Middle frontal gyrus (tissue), 1 donor: ENCODE data around the gene CALY.

ENCODE experiments used
- DNase-seq: peaks from one replicate; pipeline ENCODE4 v3.0.0-alpha.2; 2015; ENCODE audit warnings: low spot score; ENCODE audit errors: extremely low spot score

The CALY gene

DNA sequence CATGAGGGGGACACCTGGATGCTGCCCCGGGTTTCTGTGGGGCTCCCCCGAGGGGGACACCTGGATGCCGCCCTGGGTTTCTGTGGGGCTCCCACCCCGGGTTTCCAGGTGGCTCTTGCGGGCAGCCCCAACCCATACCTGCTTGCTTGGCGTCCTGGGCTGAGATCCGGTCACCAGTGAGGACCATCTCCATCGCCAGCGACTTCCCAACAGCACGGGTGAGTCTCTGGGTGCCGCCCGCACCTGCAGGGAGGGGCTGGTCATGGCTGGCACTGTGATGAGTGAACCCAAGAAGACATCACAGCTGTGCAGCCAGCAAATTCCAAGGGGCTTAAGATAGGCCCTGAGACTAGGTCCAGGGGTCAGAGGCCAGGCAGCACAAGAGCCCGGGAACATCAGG is 30.1 kb upstream of the CALY start:
- no peak for DNase-seq

DNA sequence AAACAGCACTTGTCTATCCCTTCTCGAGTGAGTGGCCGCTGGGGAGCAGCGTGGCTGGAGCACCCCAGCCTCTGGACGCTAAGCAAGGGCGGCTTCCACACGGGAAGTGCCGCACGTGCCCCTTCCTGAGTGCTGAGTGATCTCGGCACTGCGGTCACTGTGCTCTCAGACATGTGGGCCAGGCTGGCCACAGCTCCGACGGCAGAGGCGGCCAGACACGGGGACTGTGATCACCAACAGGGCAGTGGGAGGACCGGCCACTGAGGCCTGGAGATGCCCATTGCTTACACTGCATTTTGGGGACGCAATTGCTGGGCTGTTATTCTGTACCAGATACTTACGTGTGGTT is 29.4 kb upstream of the CALY start:
- DNase-seq, result no peak

DNA sequence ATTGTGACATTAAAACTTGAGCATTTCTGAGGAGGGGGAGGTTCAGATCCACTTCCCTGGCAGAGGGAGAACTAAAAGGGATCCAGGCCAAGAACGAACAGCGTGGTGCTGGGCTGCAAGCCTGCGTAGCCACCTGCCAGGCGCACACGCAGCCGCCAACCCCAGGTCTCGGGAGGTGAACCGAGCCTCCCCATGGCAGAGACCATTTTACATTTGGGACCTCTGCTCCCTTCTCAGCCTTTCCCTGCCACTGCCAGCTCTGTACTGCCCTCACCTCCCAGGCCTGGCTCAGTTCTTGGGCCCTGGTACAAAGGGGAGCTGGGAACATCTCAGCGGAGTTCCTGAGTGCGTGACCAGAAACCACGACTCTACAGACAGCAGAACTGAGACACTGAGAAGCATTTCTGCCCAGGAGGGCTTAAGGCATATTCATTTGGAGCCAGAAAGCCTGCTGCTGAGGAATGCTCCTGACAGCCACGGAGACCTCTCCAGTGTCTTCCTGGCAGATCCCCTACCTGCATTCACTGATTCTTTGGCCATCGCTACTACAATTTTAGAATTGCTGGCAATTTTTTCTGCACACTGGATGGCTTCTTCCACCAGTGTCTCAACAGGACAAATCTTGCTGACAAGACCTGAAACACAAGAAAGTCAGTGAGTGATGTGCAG is 28.9 kb upstream of the CALY start:
- no peak for DNase-seq

DNA sequence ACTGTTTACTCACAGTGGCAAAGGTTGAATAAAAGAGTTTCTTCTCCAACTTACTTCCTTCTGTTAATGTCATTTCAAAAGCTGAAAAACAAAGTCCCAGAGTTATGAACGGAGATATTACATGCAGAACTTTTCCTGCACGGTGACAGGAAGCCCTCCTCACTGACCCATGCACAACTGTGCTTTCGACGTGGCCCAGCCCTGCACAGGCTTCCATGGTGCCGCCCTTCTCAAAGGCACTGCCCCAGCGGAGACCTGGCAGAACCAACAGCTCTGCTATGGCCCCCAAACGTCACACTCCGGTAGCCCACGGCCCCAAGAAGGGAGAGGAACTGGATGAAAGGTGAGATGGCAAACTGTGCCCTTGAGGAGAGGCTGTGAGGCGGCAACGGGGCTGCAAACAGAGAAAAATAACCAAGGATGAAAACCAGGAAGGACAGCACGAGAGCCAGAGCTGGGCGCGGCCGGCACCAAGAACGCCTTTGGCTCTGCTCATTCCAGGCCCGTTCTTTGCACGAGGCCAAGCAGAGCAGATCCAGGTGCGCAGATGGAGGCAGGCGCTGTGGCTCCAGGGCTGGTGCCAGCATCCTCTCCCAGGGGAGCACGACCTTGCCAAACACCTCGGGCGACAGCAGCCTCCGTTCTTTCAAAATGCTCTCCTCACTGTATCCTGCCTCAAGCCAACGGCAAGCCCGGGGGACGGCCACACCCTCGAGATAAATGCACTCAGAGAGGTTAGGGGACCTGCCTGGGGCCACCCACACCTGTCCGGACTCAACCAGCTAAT is 28.1 kb upstream of the CALY start:
- no peak for DNase-seq

DNA sequence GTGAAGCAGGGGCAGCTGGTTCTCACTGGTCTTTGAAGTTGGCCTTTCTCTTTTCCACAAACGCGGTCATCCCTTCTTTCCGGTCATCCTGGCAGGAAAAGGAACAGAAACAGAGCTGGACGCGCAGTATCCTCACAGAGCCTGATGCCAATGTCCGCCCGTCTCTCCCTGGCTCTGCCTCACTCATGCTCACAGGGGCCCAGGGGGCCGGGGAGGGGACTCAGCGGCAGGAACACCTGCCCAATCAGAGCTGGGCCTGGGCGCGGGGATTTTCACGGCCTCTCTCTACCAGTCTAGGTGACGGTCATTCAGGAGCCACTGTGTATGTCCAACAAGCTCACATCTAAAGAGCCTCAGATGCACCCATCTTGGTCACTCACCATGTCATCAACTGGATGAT is 26.1 kb upstream of the CALY start:
- no peak for DNase-seq

DNA sequence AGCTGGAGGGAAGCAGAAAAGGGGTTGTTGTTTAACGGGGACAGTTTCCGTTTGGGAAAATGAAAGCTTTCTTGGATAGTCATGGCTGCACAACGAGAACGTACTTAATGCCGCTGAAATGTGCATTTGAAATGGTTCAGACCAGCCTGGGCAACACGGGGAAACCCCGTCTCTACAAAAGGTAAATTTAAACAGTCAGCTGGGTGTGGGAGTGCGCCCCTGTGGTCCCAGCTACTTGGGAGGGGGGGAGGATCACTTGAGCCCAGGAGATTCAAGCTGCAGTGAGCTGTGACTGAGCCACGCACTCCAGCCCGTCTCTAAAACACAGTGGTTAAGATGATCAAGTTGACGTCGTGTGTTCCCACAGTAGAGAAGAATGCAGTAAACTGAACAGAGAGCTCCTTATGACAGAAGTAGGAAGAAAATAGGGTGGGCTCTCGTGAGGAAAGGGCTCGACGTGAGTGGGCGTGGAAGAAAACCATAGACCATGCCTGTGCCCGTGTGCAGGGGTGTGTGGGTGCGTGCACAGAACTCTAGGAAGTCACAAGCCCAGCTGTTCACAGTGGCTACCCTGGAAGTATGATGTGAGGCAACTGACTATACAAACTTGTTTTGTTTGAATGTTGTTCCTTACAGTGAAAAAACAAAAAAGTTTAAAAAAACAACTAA is 25.2 kb upstream of the CALY start:
- DNase-seq, result no peak

DNA sequence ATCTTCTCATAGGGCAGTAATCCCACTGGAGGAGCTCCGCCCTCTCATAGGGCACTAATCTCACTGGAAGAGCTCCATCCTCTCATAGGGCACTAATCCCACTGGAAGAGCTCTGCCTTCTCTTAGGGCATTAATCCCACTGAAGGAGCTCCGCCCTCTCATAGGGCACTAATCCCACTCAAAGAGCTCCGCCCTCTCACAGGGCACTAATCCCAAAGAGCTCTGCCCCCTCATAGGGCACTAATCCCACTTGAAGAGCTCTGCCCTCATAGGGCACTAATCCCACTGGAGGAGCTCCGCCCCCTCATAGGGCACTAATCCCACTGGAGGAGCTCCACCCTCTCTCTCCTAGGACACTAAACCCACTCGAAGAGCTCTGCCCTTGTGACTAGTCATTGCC is 24.5 kb upstream of the CALY start:
- DNase-seq, result no peak

DNA sequence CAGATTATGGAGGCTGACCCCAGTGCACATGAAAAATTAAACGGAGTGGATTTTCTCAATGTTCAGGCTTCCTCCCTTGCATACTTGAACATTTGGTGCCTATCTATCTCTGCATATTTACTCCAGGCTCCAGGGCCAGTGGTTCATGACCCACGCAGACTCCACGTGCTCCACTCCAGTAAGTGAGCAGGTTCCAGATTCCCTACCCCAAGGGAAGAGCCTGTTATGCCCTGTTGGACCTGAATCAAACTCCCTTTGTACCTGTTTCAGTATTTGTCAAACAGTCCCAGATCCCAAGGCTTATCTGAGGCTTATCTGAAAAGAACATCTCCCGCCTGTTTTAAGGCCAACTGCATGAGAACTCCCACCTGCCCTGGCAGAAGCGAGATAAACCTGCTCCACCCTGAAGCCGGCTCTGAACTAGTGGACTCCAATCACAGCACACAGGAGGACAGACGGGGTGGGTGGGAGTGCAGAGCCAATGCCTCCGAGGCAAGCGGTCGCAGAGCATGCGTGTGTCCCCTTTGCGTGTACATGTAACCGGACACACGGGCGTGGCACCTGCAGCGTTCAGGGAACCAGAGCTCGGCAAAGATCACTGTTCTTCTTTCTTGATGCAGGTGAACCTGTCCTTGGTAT is 23.4 kb upstream of the CALY start:
- DNase-seq, result no peak

DNA sequence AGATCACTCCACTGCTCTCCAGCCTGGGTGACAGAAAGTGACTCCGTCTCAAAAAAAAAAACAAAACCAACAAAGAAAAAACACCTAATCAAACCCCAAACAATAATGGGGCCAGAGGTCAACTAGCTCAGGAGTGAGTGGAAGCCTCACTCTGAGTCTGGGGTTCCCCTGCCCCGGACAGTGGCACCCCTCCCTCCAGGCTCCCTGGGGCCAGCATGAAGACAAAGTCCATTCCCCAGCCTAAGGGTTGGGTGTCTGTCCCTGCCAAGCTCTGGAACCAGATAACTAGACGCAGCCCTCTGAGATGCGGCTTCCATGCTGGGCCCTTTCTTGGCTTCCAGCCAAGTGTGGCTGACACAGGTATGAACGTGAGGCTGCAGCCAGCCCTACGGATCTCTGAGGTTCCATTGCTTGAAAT is 22.9 kb upstream of the CALY start:
- no peak for DNase-seq

DNA sequence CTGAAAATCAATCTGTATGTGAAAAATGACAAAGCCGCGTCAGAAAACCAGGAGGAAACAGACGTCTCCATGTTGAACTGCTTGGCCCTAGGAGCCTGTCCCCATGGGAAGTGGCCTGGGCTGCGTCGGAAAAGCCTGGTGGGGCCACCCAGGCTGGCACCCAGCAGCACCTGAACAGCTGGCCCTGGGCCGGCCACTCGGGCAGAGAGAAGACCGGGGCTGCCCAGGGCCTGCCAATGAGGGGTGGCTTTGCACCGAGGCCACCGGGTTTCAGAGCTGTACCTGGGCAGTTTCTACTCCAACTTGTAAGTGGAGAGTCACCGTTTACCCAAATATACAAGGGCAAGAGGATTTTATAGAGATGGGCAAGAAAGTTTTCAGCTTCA is 22.2 kb upstream of the CALY start:
- no peak for DNase-seq

DNA sequence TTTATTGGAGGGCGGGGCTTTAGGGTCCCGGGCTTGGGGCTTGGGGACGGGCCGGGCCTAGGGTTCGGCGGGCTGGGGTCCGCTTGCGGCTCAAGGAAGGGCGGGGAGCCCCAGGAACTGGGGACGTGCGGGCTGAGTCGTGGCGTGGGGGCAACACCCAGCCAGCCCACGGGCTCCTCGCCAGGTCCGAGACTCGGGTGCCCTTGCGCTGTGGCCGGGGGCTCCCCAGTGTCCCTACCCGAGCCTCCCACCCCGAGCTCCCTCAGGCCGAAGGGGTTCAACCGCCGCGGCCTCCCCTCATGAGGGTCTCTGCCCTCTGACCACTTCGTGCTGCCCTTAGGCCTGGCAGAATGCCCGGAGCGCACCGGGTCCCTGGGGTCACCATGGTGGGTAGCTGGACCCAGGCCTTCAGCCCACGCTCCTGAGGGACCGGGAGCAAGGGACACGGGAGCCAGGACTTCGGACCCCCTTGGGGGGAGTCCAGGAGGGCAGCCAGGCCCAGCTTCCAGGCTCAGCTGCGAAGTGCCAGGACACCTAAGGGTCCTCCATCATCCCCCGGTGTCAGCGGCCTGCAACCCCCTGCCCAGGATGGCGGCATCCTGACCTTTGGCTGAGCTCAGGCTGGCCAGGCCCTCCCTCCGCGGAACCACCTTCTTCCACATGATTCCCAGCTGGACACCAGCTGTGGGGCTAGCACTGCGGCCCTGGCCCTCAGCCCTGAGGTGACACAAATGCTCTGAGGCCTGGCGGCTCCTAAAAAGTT is 21.6 kb upstream of the CALY start:
- no peak for DNase-seq

DNA sequence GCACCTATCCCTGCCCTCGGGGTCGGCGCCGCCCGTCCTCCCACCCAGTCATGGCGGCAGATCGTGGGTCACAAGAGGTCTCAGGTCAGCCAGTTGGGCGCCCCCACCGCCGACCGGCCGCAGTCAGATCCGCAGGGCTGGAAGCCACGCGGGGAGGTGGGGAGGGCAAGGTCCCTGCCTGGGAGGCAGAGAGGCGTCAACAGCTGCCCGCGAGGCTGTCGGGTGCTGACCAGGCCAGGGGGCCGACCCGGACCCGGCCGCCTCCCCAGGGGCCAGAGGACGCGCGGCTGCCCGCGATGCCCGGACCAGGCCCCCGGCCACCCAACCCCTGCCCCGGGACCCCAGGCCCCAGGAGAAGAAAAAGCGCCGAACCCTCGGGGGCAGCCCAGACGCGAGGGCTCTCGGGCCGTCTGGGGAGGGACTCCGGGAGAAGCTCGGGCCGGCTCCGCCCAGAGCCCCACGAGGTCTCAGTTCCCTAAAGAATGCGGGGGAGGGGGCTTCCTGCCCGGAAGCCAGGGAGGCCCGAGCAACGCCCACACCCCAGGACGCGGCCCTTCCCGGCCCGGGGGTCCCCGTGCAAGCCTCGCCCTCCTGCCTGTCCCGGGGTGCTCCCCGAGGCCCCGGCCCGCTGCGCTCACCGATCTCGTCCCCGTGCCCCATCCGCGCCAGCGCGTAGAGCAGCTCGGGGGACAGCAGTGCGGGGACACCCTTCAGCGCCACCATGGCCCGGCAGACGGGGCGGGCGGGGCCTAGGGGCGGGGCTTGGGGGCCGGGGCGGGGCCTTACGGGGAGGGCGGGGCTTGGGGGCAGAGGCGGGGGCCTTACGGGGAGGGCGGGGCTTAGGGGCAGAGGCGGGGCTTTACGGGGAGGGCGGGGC is 20.8 kb upstream of the CALY start, which contains the start of gene FUOM:
Gene FUOM (minus strand): TSS at position 735 of the 877 bp plus-strand sequence. CDS start 12 bp downstream, at position 723.
- DNase-seq, result no peak

DNA sequence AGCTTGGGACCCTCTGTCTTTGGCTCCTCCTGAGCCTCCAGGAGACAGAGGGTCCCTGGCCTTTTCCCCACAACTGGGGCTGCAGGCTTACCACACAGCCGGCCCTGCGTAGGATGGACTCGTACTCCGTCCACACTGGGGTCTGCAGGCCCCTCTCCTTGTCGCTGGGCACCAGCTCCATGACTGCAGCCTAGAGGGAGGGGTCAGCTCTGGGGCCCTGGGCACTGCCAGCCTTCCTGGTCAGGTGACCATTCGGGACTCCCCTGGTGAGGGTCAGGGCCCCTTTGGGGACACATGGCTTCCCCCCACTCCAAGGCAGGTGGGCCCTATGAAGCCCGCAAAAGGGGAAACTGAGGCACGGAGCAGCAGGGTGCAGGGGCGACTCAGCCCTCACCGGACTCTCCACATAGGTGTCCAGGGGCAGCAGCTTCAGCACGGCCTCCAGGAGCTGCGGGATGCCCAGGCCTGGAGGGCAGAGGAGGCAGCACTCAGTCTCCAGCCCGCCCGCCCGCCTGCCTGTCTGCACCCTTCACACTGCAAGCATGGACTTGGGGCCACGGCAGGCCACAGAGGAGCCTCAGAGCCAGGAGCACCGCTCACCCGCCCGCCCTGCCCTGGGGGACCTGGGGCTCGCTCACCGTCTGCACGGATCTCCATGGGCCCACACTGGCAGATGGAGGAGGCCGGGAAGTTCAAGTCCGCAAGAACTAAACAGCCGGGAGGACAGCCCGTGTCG is 20.0 kb upstream of the CALY start:
- no peak for DNase-seq

DNA sequence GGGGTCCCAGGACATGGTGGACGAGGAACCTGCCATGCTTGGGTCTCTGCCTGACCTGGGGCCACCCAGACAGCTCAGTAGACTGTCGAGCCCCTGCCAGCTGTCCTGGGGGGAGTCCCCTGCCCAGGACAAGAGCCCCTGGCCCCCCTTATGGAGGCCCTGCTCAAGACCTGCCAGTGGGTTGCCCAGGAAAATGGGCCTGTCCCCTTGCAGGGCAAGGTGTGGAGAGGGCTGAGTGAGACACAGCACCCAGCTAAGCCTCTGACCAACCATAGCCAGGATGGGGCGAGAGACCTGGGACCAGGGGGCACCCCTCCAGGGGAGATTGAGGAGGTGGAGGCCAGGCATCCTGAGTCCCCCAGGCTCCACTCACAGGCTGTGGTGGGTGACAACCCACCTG is 19.3 kb upstream of the CALY start:
- DNase-seq, result no peak

DNA sequence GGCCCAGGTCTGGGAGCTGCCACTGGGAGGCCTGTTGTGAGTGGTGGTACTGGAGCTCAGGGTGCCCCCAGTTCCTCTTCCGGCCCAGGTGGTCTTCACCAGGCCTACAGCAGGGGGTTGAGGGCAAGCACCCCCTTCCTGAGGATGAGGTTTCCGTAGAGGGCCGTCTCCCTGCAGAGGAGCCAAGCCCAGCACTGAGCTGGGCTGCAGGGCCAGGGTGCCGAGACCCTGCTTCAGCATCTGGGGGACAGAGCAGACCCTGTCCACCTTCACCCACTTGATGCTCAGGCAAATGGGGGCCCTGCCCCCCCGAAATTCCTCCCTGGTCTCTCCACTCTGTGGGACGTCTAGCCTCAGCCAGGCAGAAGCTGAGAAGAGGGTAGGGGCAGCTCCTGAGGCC is 18.6 kb upstream of the CALY start:
- DNase-seq, result no peak

DNA sequence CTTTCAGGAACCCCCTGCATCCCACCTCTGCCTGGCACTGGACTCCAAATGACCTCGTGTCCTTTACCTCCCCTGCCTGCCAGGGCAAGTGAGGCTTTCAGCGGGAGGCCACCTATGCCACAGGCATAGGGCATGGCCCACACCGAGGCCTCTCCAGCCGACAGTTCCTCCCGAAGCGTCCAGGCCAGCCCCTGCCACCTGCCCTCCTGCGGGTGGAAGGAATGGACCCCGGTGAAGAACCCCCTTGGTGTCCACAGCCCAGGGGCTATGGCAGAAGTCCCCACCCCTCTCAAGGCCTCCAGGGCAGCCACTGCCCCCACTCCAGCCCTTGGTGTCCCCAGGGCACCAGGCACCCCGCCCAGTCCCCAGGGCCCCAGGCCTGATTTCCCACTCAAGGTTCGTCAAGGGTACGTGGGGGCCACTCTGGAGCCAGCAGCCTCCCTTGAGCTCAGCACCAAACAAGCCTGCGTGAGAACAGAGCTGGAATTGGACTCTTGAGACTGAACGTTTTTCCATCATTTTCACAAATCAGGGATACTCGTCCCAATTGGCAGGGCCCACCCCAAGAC is 18.1 kb upstream of the CALY start:
- no peak for DNase-seq

DNA sequence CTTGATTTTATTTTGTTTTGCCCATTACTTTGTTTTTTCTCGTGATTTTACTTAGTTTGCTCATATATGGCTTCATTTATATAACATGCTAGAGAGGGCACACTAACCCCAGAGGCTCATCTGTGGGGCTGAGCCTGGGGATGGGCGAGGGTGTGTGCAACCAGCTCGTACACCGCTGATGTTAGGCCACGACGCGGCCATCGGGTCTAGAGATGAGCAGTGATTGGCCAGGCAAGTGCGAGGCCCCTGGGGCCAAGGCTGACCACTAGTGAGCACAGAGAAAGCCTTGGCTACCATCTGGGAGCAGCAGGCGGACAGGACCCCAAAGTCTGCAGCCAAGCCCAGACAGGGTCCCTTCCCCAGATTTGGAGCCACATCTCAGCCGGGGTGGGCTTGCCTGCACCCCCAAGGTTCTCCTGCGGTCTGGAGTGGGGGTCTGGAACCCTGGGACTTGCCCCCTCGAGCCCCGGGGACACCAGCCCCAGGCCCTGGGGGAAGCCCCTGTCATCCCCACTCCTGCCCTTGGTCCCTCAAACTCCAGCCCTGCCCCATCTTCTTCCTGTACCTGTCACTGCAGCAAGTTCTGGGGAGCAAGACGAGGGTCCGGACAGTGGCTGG is 17.4 kb upstream of the CALY start:
- no peak for DNase-seq

DNA sequence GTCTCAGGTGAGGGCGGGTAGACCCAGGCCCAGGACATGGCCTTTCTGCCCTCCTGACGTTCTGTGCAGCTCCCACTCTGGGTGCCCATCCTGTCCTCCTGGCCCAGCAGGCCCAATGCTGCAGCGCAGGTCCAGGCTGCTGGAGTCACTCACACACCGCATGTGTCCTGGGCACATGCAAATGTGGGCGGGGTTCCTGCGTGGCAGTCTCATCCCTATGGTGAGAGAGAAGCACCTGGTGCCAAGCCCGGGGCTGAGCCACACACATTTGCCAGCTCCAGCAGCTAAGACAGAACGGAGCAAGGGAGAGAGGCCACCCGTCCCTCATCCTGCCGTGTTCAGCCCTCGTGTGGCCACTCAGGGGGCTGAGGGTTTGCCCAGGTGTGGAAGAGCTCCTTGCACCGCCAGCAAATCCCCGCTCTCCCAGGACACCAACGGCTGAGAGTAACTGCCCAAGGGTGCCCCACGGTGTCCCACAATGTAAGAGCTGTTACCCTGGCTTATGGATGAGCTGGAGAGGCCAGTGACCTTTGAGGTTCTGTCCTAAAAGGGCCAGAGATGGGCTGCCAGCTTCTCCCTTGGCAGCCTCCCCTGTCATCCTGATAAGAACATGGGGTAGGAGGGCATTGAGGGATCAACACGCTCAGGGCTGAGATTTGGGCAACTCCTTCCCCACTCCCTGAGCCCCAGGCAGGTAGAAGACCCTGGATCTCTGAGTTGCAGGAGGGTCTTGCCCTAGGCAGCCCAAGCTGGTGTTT is 16.7 kb upstream of the CALY start:
- DNase-seq, result no peak
